Thyroid gland (tissue), 4 donors: ENCODE results near the gene EIF4G1.

Source experiments
- POLR2A ChIP-seq, 2 donors: fragments of 450-650 bp; IDR thresholded peaks; one replicate each; pipeline ENCODE4 v1.6.1; 2017; ENCODE audit warnings: antibody characterized with exemption in 2 of 2, mild to moderate bottlenecking in 2 of 2, moderate library complexity in 1 of 2
- TF ChIP-seq, protein P1 (sequence below), 6 experiments: fragments of 200-600 bp in 3 of 6; fragments of 450-650 bp in 3 of 6; sonication (generic) in 3 of 6; IDR thresholded peaks; one replicate each; pipeline ENCODE4 v1.5.1; 2016 to 2019; ENCODE audit warnings: antibody characterized with exemption in 6 of 6, mild to moderate bottlenecking in 2 of 6, inconsistent platforms in 1 of 6, moderate library complexity in 1 of 6

DNA sequence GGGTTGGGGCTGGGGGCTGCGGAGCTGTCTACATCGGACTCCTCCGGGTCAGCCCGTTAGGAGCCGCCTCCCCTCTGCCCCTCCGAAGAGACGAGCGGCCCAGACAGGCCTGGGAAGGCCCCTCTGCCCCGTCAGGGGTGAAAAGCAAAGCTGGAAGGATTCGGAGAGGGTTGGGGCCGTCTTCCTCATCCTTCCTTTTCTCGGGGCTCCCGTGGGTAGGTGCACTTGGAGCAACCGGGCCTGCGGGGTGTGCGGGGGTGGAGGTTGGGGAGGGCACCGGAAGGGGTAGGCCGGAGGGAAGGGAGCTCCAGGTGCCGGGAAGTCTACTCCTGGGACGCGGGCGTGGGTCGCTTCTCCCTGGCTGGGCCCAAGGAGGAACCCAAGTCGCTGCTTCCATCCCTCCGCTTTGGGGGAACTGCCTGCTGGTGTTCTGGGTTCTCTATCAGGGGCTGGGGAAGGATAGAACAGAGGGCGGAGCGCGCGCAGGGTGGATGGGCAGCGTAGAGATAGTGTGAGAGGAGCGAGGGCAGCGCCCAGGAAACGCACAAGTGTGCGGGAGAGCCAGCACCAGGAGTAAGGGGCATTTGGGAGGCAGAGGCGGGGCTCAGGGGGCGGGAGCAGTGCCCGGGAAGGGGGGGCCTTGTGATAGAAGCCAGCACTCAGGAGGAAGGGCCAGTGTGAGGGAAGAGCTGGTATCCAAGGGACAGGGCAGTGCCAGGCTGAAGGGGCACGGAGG lies 47.7 kb downstream of the EIF4G1 start:
- TF ChIP-seq, protein P1, sequence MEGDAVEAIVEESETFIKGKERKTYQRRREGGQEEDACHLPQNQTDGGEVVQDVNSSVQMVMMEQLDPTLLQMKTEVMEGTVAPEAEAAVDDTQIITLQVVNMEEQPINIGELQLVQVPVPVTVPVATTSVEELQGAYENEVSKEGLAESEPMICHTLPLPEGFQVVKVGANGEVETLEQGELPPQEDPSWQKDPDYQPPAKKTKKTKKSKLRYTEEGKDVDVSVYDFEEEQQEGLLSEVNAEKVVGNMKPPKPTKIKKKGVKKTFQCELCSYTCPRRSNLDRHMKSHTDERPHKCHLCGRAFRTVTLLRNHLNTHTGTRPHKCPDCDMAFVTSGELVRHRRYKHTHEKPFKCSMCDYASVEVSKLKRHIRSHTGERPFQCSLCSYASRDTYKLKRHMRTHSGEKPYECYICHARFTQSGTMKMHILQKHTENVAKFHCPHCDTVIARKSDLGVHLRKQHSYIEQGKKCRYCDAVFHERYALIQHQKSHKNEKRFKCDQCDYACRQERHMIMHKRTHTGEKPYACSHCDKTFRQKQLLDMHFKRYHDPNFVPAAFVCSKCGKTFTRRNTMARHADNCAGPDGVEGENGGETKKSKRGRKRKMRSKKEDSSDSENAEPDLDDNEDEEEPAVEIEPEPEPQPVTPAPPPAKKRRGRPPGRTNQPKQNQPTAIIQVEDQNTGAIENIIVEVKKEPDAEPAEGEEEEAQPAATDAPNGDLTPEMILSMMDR (IDR thresholded peaks at IDR 0.05) = no peak
- TF ChIP-seq POLR2A (IDR thresholded peaks at IDR 0.05) = peak in 1 of 2 donors; percentile 45
